Keratinocyte (primary cell): ENCODE data around the gene NOP9.

Experiments
- CTCF ChIP-seq, 3 experiments: IDR thresholded peaks in 1 of 3; conservative IDR thresholded peaks in 1 of 3; optimal IDR thresholded peaks in 1 of 3; 2 replicates in 2 of 3; 3 replicates in 1 of 3; pipeline versions ENCODE3 to v1.5.1; 2011; ENCODE audit warnings: low read length in 3 of 3, mild to moderate bottlenecking in 3 of 3, moderate library complexity in 2 of 3, control low read depth in 1 of 3, inconsistent platforms in 1 of 3; ENCODE audit not compliant: insufficient read depth in 2 of 3; ENCODE audit errors: extremely low read depth in 1 of 3
- EZH2 ChIP-seq: IDR thresholded peaks from one replicate; pipeline ENCODE4 v1.6.1; 2012; ENCODE audit warnings: inconsistent platforms, mild to moderate bottlenecking, low read length, moderate library complexity

GRCh38 chr14:24260780-24261157 lies 38.9 kb upstream of the NOP9 start:
- TF ChIP-seq EZH2, result no peak
- TF ChIP-seq CTCF (optimal IDR thresholded peaks at IDR 0.05 in 1 of 3, IDR thresholded peaks at IDR 0.05 in 1 of 3, conservative IDR thresholded peaks at IDR 0.05 in 1 of 3; ENCODE audit: extremely low read depth in 1 of 3, insufficient read depth in 2 of 3, low read length in 3 of 3), result no peak
